Measurements from ENCODE around the gene ANKRD1. TPM values are rescaled to one million over a fixed set of nuclear protein-coding genes. Genes with fewer than 3 reads are reported as not detected.

ANKRD1 gene
- total and polyA plus RNA-seq, 2 of the 8 experiments (the other 6 are each of a cell fraction or from before 2014, with no cell fraction given): 0.03 TPM; not detected in 1

- no peak for FAIRE-seq
- Histone ChIP-seq H3K36me3 (ENCODE audit: control insufficient read depth in 2 of 4, insufficient read depth in 4 of 4, low read length in 3 of 4) (no peaks in the 10 kb centered on the region), H3K56ac (replicated peaks; ENCODE audit: insufficient read length, low read depth, low read length) (no peak overlapping the region), H3K27me3 (replicated peaks in 1 of 4; ENCODE audit: control insufficient read depth in 3 of 4, extremely low read depth in 1 of 4, insufficient read depth in 3 of 4, low read length in 3 of 4) (peaks cover 0 to 21% (median 8%) of the 10 kb centered on the region in 4 experiments; a peak in 4 of 7 replicates), H3K79me2 (ENCODE audit: control insufficient read depth in 1 of 2, insufficient read depth in 2 of 2, low read length in 2 of 2) (no peaks in the 10 kb centered on the region), H3K27ac (ENCODE audit: low read depth, low read length) (no peak overlapping the region), H3K14ac (ENCODE audit: insufficient read length) (no peak overlapping the region), H3K4me1 (replicated peaks in 1 of 4; ENCODE audit: control insufficient read depth in 3 of 4, insufficient read depth in 4 of 4, low read length in 3 of 4) (no peaks in the 10 kb centered on the region), H2BK120ac (replicated peaks; ENCODE audit: low read depth, low read length) (no peak overlapping the region), H2AFZ (ENCODE audit: low read length) (no peak overlapping the region), H3K4ac (replicated peaks; ENCODE audit: insufficient read length, low read depth, low read length) (no peak overlapping the region), H2BK20ac (ENCODE audit: low read length) (no peak overlapping the region), H2BK15ac (ENCODE audit: low read length) (no peak overlapping the region), H3K23me2 (ENCODE audit: low read depth, low read length) (no peaks in the 10 kb centered on the region), H3K23ac (ENCODE audit: insufficient read length) (no peak overlapping the region), H3K4me3 (ENCODE audit: extremely low read depth in 1 of 4, insufficient read depth in 2 of 4, low read depth in 3 of 4, low read length in 4 of 4) (no peak overlapping the region), H2AK5ac (ENCODE audit: low read depth, low read length) (no peak overlapping the region), H3K9me3 (ENCODE audit: insufficient read depth in 2 of 2, low read depth in 1 of 2, low read length in 1 of 2) (no peaks in the 10 kb centered on the region), H4K5ac (ENCODE audit: insufficient read length, low read depth, low read length) (no peak overlapping the region), H4K20me1 (replicated peaks in 1 of 2; ENCODE audit: control insufficient read depth in 1 of 2, insufficient read depth in 2 of 2, low read length in 2 of 2) (no peaks in the 10 kb centered on the region), H2BK12ac (ENCODE audit: low read depth, low read length) (no peak overlapping the region), H4K8ac (ENCODE audit: extremely low read depth, insufficient read depth, low read length) (no peak overlapping the region), H3K4me2 (ENCODE audit: insufficient read depth in 1 of 2, low read depth in 2 of 2, low read length in 2 of 2) (no peak overlapping the region), H3K9ac (replicated peaks in 1 of 4; ENCODE audit: extremely low read depth in 1 of 4, low read depth in 3 of 4, low read length in 3 of 4) (no peak overlapping the region), H2BK5ac (ENCODE audit: low read depth, low read length) (no peak overlapping the region), H3K18ac (ENCODE audit: extremely low read depth, low read length) (no peak overlapping the region), H3K79me1 (ENCODE audit: low read depth, low read length) (no peaks in the 10 kb centered on the region), H4K91ac (replicated peaks; ENCODE audit: insufficient read length, low read length) (no peak overlapping the region)
- no peak for DNase-seq (ENCODE audit: low read depth in 1 of 2, low spot score in 2 of 2)
- TF ChIP-seq FOSL1 (IDR thresholded peaks at IDR 0.05; ENCODE audit: insufficient read depth, low read depth, low read length) (no peak), HDAC2 (IDR thresholded peaks at IDR 0.05; ENCODE audit: borderline replicate concordance in 1 of 2, low read depth in 2 of 2, low read length in 2 of 2) (no peak), RAD21 (IDR thresholded peaks at IDR 0.05 in 1 of 2, conservative IDR thresholded peaks at IDR 0.05 in 1 of 2; ENCODE audit: low read depth in 2 of 2, low read length in 2 of 2) (no peak), CTCF (IDR thresholded peaks at IDR 0.05; ENCODE audit: control extremely low read depth in 1 of 3, insufficient read depth in 1 of 3, low read depth in 1 of 3, low read length in 3 of 3) (no peak)
- WGBS, 2 experiments (ENCODE audit: extremely low coverage in 1 of 2, insufficient coverage in 1 of 2, insufficient read length in 1 of 2, insufficient replicate concordance in 2 of 2, low coverage in 1 of 2, low lambda C conversion rate in 2 of 2, missing lambda C conversion rate in 1 of 2): 81% methylated on average over 3 of the region's 3 CpGs; no CpG with 5 or more reads in 1 of the 2 experiments
- POLR2A ChIA-PET (ENCODE audit: partially characterized antibody): no interaction called here
- CTCF ChIA-PET (ENCODE audit: partially characterized antibody): interaction anchor here (0.6 to 4.9 kb wide), 9 partner anchors 13 to 103 kb away, joined by 3 to 40 read pairs (median 5); no protein-coding TSS in a partner anchor
These were observed 47.0 kb upstream of the ANKRD1 start for GRCh38 chr10:90967865-90968264.
